ENCODE measurements around the gene ASPG.

Gene ASPG

DNA sequence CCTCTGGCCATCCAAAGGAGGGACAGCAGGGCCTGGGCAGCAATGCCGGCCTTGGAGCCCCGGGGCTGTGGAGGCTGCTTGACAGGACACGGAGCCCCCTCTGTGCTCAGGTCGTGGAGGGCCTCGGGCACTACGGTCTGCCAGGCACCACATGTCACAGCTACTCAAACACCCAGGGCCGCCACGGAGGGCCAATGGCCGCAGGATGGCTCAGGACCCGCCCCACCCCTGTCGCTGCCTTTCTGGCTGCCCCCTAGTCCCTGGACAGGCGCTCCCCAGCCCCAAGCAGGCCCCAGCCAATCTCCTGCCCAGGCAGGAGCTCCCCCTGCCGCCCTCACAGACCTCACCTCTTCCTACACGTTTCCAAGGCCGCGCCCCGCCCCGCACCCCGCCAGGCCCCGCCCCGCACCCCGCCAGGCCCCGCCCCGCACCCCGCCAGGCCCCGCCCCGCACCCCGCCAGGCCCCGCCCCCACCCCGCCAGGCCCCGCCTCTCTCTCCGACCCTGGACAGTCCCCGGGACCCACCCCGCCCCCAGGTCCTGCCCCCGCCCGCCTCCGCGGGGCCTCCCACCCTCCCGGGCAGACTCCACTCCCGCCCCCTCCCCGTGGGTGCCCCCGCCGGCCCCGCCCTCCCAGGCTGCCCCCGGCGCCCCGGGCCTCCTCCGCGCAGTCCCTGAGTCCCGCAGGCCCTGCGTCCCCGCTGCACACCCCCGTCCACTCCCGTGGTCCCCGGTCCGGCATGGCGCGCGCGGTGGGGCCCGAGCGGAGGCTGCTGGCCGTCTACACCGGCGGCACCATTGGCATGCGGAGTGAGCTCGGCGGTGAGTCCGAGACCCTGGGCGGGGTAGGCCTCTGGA lies at the start of gene ASPG:
ASPG (plus strand) TSS at position 669 of the 857 bp plus-strand sequence; CDS start at position 740, 71 bp downstream.
- DNase-seq (ENCODE audit: low spot score) = no peak

DNA sequence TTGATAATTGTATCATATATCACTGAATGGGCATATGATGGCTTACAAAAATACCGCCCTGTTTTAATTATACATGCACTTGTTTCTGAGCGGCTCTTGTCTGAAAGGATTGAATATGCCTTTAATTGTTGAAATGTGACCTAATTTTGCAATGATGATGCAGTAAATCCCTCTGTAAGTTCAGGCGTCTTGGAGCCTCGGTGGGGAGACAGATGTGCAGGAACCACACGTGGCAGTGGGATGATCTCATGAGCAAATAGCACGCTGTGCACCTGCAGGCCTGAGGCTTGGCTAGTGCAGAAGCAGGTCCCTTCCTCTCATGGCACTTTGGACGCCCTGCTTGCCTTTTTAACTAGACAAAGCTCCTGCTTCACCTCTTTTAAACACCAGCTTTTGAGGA lies 49.3 kb upstream of the ASPG start:
- DNase-seq (ENCODE audit: low spot score) = no peak

- DNase-seq (ENCODE audit: low spot score) = no peak
Measured at GRCh38 chr14:104037074-104037473, 48.4 kb upstream of the ASPG start.

DNA sequence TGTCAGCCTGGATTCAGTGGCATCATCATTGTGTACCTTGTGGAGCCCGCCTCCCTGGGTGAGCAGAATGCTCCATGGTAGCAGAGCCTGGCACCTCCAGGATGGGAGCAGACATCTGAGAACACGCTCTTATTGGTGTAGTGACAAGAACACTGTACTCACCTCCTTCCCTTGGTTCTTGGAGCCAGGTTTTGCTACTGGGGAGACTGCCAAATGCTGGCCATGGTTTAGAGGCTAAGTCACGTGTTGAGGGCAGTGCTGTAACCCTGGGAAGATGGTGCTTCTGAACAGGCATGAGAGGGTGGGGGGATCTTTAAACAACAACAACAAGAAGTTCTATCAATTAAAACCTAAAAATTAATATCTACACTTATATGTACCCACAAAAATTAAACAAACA lies 47.6 kb upstream of the ASPG start:
- no peak for DNase-seq (ENCODE audit: low spot score)

- DNase-seq (ENCODE audit: low spot score) = no peak
Measured at GRCh38 chr14:104039214-104039613, 46.3 kb upstream of the ASPG start.

DNA sequence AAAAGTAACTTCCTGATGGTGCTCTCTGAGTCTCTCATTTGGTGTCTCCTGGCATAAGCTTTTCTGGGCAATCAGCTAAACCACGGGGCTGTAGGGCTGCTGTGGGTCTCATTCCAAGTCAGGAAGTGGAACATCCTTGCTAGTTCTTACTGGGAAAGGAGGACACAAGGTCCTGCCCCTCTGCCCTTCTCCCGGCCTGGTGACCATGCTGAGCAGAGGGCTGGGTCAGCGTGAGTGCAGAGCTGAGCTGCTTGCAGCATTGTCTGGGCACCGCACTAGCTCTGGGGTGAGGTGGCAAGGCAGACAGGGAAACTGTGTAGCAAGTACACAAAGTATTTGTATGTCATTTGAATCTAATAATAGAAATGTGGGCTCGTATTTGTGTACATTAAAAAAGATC lies 45.0 kb upstream of the ASPG start:
- no peak for DNase-seq (ENCODE audit: low spot score)

DNA sequence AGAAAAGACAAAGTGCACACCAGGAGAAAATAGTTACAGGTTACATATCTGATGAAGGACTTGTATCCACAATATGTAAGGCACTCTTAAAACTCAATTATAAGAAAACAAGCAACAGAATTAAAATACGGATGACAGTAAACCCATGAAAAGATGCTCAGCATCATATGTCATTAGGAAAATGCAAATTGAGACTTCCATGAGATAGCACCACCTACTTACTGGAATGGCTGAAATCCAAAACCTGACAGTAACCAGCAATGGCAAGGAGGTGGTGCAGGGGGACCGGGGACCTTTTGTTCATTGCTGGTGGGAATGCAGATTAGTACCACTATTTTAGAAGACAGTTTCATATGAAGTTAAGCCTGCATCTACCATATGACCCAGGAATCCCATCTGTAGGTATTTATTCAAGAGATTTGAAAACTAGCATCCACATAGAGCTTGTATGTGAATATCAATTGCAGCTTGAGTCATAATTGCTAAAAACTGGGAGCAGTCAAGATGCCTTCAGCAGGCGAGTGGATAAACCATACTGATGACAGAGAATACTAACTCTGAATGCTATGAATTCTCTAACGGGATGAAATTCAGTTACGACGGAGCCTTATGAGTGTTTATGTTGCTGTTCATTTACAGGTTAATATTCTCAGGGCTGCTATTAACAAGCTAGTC lies 43.9 kb upstream of the ASPG start:
- no peak for DNase-seq (ENCODE audit: low spot score)

- no peak for DNase-seq (ENCODE audit: low spot score)
Measured at GRCh38 chr14:104044016-104044415, 41.5 kb upstream of the ASPG start.

DNA sequence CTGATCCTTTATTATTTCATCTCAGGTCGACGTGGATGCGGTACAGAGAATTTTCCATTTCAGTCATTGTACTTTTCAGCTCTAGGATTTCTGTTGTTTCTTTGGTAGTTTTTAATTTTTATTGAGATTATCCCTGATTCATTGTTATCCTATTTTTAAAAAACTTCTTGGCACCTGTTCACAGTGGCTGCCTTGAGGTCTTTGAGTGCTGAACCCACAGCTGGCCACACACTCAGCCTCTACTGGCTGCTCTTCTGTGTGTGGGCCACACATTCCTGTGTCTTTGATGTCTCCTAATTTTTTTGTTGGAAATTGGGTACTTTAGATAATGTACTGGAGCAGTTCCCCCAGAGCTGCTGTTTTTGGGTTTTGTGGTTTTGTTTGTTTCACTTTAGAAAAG lies 37.7 kb upstream of the ASPG start:
- no peak for DNase-seq (ENCODE audit: low spot score)

DNA sequence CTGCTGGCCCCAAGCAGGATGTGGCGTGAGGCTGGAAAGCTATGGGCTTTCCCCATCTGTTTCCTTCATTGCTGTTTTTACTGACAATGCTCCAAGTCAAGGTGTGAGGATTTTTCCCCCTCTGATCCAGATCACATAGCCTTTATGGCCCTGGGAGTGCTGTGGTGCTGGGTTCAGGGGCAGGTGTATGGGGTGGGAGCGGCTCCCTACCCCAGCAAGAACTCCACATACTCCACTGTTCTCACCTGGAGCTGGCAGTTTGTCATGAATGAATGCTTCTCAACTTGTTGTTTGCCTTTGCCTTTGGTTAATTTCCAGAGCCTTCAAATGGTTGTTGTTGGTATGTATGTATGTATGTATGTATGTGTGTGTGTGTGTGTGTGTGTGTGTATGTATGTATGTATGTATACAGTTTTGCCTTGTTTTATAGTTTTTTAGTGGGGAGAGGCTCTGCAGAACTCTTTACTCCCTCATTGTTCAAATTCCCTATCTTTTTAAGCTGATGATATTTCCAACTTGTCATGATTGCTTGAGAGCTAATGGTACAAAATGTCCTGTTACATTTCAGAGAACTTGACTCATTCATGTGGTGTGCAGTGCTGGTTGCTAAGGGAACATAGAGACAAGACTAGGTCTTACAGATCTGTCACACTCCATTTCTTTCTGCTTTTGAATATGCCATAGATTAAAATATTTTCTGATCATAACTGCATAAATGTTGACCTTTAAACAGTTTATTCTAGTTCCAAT lies 36.6 kb upstream of the ASPG start:
- no peak for DNase-seq (ENCODE audit: low spot score)

GRCh38 chr14:104049576-104050240 lies 35.8 kb upstream of the ASPG start:
- no peak for DNase-seq (ENCODE audit: low spot score)

DNA sequence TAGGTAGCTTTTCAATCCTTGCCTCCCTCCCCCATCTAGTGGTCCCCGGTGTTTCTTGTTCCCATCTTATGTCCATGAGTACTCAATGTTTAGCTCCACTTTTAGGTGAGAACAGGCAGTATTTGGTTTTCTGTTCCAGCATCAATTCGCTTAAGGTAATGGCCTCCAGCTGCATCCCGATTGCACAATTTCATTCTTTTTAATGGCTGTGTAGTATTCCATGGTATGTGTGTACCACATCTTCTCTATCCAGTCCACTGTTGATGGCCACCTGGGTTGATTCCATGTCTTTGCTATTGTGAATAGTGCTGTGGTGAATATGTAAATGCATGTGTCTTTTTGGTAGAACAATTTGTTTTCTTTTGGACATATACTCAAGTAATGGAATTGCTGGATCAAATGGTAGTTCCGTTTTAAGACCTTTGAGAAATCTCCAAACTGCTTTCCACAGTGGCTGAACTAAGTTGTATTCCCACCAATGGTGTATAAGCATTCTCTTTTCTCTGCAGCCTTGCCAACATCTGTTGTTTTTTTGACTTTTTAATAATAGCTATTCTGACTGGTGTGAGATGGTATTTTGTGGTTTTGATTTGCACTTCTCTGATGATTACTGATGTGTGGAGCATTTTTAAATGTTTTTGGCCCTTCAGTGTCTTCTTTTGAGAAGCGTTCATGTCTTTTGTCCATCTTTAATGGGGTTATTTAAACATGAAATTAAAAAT lies 34.2 kb upstream of the ASPG start:
- DNase-seq (ENCODE audit: low spot score) = no peak

GRCh38 chr14:104054222-104054905 lies 31.1 kb upstream of the ASPG start:
- DNase-seq (ENCODE audit: low spot score) = no peak

DNA sequence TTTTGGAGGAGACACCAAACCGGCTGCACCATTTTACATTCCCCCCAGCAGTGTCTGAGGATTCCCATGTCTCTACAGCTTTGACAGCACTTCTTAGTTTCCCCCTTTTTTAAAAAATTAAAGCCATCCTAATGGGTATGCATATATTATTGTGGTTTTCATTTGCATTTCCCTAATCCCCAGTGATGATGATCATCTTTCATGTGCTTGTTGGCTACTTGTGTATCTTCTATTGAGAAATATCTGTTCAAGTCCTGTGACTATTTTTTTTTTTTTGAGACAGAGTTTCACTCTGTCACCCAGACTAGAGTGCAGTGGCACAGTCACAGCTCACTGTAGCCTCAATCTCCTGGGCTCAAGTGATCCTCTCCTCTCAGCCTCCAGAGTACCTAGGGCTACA lies 23.2 kb upstream of the ASPG start:
- DNase-seq (ENCODE audit: low spot score) = no peak

DNA sequence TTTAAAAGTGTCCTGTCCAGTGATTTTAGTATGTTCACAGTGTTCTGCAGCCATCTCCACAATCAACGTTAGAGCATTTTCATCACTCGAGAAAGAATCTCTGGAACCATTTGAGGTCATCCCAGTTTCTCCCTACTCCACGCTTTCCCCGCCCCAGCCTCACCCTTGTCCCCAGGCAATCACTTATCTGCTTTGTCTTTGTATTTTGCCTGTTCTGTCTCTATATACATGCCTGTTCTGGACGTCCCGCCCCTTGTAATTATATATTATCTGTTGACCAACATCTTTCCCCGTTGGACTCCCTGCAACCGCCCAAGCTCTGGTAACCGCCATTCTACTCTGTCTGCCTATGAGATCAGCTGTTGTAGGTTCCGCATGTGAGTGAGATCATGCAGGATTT lies 21.5 kb upstream of the ASPG start:
- DNase-seq (ENCODE audit: low spot score) = no peak

GRCh38 chr14:104066279-104066678 lies 19.2 kb upstream of the ASPG start:
- no peak for DNase-seq (ENCODE audit: low spot score)

- no peak for DNase-seq (ENCODE audit: low spot score)
Measured at GRCh38 chr14:104066719-104067295, 18.7 kb upstream of the ASPG start.

DNA sequence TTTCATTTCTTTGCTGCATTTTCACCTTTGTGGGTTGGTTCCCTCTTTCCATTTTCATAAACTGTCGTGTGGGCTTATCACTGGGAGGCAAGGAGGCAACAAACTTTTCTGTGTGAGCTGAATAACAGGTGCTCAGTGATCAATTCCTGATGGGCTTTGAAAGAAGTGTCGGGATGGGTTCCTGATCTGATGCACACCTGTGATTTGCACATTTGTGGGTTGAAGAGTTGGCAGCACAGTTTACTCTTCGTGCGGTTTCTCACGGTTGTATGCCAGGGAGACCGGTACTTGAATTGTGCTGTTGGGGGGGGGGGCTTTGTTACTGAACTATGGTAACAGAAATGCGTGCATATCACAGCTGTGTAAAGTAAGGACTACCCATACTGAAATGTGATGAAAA lies 16.0 kb upstream of the ASPG start:
- no peak for DNase-seq (ENCODE audit: low spot score)

DNA sequence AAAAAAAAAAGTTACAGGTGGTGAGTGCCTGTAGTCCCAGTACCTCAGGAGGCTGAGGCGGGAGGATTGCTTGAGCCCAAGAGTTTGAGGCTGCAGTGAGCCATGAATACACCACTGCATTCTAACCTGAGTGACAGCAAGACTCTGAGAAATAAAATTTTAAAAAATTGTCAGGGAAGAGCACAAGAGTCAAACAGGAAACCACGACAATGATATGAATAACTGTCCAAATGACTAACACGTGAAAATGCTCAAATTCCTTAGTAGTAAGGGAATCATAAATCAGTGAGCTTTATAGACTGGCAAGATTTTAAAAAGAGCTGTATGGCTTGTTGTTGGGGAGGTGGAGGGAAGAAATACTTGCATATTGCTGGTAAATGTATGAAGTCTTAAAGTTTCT lies 12.9 kb upstream of the ASPG start:
- DNase-seq (ENCODE audit: low spot score) = no peak

- no peak for DNase-seq (ENCODE audit: low spot score)
Measured at GRCh38 chr14:104073764-104074163, 11.7 kb upstream of the ASPG start.
